GM18502 (cell line): Measurements from ENCODE around the gene BSPRY.
"Not testable (repeated sequence)": the region's sequence is repeated elsewhere in the genome, so short reads cannot be mapped to it uniquely, and the experiment has no call there.

Source experiments
- ATAC-seq: cut with Tn5 transposase; IDR thresholded peaks from one replicate; pipeline ENCODE4 v1.9.1; 2021; ENCODE audit warnings: mild to moderate bottlenecking; ENCODE audit not compliant: unreplicated experiment, poor library complexity

The BSPRY gene

DNA sequence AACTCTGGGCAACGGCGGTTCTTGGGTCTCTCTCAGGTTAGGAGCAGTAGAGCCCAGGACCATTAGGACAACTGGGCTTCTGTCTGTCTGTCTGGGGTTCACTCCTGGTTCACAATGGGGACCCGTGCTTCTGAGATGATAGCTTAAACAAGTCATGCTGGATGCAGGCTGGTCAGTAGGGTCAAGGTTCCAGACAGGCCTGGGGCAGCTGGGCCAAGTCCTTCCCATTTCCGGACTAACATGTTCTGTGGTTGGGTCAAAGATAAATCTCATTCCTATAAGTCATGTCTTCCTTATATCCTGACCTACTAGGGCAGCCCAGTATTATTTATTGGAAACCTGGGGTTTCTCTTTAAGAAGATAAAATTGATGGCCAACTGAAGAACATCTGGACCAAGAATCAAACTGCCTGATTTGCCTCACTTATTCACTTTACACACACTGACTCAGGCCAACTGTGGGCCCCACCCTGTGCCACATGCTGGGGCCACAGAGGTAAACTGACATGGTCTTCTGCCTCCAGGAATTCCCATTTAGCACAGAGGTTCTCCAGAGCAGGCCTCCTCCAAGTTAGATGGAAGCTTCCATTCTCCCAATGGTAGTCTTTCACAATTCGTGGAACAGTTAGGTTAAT, 19.1 kb downstream of the BSPRY start:
- ATAC-seq = no peak

DNA sequence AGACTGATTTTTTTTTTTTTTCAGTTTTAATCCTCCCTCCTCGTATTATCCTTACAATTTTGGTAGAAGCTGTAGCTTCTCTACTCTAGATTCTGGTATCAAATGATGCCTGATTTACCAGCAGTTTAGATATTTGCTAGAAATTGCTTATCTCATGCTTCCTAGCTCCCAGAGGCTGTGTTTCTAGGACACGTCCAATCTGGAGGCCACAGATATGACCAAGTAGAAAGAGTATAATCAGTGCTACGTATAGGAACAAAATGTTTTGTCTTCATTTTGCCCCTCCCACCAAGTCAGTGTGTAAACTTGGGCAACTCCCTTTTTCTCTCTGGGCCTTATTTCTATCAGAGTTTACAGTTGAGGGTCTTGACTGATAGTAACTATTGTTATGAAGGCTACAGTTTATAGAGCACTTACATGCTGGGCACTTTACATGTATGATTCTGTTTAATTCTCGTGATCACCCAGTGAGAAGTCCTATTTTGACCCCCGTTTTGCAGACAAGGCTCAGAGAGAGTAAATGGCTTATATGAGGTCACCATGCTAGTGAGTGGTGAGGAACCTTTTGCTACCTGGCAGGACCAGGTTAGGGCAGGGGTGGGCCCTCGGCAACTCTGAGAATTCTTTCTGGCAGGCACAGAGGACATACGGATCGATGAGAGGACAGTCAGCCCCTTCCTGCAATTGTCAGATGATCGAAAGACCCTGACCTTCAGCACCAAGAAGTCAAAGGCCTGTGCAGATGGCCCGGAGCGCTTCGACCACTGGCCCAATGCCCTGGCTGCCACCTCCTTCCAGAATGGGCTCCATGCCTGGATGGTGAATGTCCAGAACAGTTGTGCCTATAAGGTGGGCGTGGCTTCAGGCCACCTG, 19.9 kb downstream of the BSPRY start:
- ATAC-seq = no peak

GRCh38 chr9:113369855-113370140, 20.5 kb downstream of the BSPRY start:
- no peak for ATAC-seq

DNA sequence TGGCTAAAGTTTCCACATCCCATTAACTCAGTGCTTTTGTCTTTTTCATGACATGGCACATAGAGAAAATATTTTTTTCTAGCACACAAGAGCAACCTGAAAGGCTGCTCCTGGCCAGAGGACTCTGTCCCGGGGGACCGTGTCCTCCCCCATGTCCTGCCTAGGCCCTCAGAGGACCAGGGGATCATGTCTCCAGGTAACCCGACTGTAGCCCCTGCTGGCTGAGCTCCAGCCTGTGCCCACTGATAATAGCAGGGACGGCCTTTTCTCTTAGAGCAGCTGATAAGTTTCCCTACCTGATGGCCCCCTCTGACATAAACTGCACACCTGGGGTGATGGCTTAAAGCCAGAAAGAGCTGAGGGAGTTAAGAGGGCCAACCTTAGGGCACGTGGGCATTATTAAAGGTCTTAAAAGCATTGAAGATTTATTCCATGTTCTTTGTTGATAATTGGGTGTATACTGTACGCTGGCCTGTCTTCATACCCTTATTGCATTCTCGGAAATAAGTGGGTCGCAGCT, 21.5 kb downstream of the BSPRY start:
- ATAC-seq = no peak

DNA sequence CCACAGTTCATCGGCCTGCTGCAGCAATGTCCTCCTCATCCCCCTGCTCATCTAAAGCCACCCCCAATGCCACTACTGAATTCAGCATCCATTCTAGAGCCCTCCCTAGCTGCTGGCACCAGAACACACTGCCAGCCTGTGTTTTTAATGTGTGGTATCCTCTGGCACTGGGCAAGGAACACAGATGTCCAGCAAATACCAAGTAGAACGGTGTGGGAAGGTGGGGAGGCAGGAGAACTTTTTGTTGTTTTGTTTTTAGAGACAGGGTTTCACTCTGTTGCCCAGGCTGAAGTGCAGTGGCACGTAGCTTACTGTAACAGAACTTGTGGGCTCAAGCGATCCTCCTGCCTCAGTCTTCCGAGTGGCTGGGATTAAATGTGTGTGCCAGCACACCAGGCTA, 22.7 kb downstream of the BSPRY start:
- no peak for ATAC-seq

DNA sequence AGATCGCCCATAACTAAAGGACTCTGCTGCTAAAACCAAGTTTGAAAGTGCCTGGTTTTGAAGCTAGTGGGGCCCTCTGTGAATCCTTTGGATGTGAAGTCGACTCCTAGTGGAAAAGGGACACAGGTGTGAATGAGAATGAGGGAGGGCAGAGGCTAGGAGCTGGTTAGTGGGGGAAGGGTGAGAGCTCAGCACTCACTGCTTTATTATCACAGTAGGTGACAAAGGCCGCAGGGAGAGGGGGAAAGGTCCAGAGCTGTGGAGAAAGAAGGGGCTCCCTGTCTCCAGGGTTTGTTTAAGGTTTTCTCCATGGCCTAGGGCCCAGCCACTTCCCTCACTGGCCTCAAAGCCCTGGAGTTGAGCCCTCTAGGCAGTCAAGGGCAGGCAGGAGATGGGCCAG, 23.9 kb downstream of the BSPRY start:
- no peak for ATAC-seq

DNA sequence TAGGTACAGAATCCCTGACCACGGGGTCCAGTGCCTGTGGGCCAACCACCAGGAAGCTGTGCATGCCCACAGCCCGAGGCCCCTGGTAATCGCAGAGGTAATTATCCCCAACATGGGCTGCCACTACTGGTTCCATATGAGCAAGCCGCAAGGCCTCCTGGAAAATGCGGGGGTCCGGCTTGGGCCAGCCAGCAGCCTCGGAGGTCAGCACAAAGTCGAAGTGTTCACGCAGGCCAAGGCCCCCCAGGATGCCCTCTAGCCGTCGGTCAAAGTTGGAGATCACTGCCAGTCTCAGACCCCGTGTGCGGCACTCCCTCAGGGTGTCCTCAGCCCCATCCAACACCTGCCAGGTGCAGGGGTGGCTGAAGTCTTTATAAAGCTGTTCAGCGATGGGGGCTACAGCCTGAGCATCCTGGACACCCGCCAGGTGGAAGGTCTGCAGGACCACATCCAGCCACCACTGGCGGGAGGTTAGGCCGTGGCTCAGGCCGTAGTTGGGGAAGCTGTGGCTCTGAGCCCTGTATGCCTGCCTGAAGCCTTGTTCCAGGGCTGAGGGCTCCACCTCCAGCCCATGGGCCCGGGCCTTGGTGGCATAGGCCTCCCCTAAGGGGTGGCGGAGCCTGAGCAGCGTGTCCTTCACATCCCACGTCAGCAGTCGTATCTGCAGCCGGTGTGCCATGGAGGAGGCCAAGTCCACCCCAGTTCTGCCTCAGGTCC, 24.5 kb downstream of the BSPRY start:
- no peak for ATAC-seq

- ATAC-seq = no peak
Observed at GRCh38 chr9:113375057-113376023, 26.0 kb downstream of the BSPRY start.

- ATAC-seq = peak; percentile 74
Observed at GRCh38 chr9:113376634-113377567, 27.6 kb downstream of the BSPRY start, which contains the start of gene HDHD3. Gene HDHD3, minus strand, starts transcription at chr9:113376986. Its CDS starts 2,632 bp downstream, at chr9:113374354.

DNA sequence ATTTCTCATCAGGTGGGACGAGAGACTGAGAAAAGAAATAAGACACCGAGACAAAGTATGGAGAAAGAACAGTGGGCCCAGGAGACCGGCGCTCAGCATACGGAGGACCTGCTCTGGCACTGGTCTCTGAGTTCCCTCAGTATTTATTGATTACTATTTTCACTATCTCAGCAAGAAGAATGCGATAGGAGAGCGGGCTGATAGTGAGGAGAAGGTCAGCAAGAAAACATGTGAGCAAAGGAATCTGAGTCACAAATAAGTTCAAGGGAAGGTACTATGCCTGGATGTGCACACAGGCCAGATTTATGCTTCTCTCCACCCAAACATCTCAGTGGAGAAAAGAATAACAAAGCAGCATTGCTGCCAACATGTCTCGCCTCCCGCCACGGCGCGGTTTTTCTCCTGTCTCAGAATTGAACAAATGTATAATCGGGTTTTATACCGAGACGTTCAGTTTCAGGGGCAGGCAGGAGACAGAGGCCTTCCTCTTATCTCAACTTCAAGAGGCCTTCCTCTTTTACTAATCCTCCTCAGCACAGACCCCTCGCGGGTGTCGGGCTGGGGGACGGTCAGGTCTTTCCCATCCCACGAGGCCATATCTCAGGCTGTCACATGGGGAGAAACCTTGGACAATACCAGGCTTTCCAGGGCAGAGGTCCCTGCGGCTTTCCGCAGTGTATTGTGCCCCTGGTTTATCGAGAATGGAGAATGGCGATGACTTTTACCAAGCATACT, 29.9 kb downstream of the BSPRY start:
- ATAC-seq = not testable (repeated sequence)

DNA sequence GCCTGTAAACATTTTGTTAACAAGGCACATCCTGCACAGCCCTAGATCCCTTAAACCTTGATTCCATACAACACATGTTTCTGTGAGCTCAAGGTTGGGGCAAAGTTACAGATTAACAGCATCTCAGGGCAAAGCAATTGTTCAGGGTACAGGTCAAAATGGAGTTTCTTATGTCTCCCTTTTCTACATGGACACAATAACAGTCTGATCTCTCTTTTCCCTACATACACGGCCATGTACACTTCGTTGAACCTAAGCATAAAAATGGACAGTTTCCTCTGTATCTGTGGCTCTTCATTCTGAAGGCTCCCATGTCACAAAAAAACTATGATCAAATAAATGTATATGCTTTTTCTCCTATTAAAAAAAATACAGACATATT, 30.5 kb downstream of the BSPRY start:
- ATAC-seq = not testable (repeated sequence)

DNA sequence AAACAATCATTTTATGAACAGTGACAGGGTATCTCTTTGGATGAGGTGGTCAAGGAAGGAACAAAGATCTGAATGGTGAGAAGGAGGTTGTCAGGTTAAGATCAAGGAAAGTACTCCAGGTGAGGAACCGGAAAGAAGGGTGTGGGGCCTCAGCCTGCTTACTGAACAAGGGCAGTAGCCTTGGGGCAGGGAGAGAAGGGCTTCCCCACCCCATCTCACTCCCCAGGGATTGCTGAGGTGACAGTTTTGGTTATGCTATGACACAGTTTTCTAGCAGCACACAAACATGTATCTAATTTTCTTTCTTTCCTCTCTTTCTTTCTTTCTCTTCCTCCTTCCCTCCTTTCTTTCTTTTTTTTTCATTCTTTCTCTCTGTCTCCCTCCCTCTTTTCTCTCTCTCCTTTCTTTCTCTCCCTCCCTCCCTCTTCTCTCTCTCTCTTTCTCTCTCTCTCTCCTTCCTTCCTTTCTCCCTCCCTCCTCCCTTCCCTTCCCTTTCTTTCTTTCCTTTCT, 31.6 kb downstream of the BSPRY start:
- ATAC-seq = peak; percentile 65

DNA sequence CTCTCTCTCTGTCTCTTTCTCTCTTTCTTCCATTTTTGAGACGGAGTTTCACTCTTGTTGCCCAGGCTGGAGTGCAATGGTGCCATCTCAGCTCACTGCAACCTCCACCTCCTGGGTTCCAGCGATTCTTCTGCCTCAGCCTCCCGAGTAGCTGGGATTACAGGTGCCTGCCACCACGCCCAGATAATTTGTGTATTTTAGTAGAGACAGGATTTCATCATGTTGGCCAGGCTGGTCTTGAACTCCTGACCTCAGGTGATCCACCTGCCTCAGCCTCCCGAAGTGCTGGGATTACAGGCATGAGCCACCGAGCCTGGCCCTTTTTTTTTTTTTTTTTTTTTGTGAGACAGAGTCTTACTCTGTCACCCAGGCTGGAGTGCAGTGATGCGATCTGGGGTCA, 32.1 kb downstream of the BSPRY start:
- ATAC-seq = not testable (repeated sequence)

DNA sequence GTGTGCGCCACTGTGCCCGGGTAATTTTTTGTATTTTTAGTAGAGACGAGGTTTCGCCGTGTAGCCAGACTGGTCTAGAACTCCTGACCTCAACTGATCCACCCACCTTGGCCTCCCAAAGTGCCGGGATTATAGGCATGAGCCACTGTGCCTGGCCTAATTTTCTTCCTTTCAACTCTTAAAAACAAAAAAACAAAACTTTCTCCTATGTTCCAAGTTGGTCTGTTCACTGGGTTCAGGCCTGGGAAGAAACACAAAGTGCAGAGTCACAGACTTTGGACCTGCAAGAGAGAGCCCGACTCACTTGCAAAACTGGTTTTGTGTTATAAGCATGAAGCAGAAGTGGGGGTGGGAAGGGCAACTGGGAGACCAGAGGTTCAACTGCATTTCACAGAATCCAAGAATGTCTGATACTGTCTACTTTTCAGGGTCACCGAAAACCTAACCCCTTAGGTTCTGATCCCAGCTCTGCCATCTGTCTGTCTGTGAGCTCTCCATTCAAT, 32.6 kb downstream of the BSPRY start:
- ATAC-seq = no peak

DNA sequence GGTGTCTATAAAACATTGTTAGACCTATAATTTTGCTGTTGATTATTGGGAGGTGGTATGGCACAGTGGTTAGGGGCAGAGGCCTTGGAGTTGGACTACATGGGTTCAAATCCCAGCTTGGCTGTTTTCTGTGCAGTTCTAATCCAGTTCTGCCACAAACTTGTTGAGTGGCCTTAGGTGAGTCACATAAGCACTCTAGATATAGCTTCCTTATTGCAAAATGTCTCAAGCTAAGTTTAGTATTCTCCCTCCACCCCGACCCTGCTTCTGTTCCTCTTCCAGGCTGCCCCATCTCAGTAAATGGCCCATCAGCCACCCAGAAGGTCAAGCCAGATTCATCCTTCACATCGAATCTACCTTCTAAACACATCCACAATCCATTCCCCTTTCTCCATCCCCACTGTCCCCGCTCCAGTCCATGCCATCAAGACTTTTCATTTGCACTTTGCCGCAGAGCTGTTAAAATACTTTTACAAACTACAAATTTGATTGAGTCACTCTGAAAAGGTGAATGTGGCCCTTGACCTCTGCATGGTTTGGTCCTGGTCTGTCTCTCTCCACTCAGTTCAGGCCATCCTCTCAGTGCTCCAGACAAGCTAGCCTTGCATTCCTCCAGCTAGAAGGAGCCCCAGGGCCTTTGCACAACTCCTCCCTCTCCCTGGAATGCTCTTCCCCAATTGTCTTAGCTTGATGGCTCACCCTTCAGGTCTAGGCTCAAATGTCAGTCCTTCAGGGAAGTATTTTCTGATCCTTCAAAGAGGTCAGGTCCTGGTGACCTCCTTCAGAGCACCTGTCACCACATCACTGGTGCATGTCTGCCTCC, 37.4 kb downstream of the BSPRY start:
- no peak for ATAC-seq

DNA sequence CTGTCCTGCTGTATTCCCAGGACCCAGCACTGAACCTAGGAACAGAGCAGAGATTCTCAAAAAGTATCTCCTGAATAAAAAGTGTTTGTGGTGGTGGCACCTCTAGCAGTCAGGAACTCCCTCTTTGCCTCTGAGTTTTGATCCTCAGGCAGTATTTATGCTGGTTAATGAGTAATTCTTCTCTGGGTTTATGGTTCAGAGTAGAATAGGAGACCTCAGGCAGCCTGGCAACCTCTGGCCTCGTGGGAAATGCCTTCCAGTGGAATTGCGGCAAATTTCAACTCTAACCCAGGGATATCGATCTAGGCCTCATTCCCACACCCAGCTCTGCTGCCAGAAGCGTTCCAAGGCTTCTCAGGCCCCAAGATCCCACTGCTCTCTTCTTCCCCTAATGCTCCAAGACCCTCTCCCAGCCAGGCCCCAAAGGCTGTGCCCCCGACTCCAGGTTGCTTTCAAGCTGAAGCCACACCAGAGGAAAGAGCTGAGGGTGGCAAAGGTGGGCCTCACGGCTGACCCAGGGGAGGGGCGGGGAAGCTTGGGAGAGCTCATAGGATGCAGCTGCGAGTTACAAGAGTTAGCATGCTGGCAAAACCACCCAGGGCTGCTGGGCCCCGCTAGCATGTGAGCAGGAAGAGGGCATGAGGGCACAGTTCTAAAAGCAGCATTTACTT, 38.4 kb downstream of the BSPRY start:
- no peak for ATAC-seq
